Stimulated activated CD8-positive, alpha-beta memory T cell treated with anti-CD3 and anti-CD28 coated beads, Interleukin-15, amount 100 ng/mL, for 4 hours (primary cell): ENCODE measurements around the gene PPM1H.
A peak's percentile ranks its signal among the peaks of the same experiment; 100 is the strongest.

Source experiments
- DNase-seq, 2 donors: peaks; one replicate each; pipeline ENCODE4 v3.0.0-alpha.2; 2020; ENCODE audit warnings: low read depth in 2 of 2

PPM1H gene

DNA sequence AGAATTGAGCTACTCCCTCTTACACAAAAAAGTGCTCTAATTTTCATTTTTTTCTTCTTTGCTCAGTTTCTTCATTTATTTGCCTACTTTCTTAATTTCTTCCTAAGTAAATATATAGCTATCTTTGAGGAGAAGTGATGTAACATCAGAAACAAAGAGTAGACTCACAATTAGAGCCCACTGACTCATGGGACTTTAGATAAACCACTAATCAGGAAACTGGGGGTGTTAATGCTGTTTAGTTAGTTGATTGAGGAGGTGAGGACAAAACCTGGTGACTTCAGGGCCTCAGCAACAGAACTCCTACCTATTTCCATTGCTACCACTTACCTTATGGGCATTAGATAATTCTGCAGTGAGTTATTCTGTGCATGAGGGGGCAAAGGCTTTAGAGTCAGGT lies 316.6 kb downstream of the PPM1H start:
- no peak for DNase-seq

GRCh38 chr12:62613081-62613480 lies 321.9 kb downstream of the PPM1H start:
- no peak for DNase-seq

- DNase-seq, result no peak
Observed at GRCh38 chr12:62606654-62607053, 328.3 kb downstream of the PPM1H start.

DNA sequence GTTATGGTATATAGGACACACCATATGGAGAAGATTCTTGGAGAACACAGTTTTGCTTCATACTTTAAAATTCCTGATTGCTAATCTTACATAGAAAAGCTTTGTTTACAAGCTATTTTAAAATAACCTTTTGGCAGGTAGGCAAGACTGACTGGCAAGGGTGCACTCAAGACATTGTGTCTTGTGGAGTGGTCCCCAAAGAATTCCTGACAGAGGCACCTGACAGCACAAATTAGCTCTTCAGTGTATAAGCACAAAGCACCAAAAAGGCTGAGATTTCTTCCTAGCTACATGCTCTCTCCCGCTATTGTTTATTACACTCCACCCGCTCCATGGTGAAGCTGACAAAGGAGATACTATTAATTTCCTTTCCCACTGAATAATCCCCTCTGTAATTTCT lies 329.0 kb downstream of the PPM1H start:
- no peak for DNase-seq

GRCh38 chr12:62604871-62605270 lies 330.1 kb downstream of the PPM1H start:
- no peak for DNase-seq

DNA sequence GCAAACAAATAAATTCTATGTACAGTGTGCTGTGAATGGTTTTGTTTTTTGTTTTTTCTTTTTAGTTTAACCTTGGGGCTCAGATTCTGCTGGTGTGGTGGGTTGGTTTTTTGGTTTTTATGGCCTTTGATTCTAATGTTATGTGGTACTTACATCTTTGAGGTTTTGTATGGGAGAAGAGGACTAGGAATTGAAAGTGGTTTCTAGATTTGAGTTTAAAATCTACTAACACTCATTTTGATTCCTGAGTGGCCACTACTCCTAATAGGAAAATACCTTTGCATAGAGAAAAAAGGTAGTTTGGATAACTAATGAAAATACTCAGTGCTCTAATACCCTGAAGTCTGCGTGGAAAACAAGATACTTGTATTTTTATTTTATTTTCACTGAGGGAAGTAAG lies 330.6 kb downstream of the PPM1H start:
- no peak for DNase-seq

GRCh38 chr12:62603811-62604098 lies 331.2 kb downstream of the PPM1H start:
- no peak for DNase-seq

DNA sequence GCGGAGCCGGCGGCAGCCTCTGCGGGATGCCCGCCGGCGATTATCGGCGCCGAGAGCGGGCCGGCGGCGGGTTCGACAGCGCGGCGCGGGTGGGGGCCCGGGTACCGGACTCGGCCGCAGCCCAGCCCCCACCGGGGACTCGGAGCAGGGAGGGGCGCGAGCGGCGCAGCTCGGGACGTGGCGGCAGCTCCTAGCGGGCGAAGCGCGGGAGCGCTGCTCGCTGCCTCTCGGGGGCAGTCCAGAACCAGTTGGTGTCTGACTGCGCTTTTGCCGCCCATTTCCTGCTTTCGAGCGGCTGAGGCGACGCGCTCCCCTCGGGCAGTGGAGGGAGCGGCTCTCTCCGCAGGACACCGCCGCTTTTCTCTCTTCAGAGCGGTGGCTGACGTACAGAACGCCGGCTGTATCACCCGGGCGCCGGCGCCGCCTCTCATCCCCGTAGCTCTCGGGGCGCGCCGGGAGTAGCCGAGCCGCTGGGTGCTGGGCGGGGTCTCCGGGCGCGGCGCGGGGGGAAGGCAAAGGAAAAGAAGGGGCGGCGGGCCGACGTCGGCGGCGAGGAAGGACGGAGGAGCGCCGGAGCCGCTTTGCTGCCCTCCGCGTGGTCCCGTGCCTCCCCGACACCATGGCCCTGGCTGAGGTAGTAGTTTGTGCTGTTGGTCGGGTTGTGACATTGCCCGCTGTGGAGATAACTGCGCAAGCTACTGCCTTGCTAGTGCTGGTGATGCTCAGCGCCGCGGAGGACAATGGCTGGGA lies 331.7 kb downstream of the PPM1H start:
- peak; percentile 50 to 70 for DNase-seq

DNA sequence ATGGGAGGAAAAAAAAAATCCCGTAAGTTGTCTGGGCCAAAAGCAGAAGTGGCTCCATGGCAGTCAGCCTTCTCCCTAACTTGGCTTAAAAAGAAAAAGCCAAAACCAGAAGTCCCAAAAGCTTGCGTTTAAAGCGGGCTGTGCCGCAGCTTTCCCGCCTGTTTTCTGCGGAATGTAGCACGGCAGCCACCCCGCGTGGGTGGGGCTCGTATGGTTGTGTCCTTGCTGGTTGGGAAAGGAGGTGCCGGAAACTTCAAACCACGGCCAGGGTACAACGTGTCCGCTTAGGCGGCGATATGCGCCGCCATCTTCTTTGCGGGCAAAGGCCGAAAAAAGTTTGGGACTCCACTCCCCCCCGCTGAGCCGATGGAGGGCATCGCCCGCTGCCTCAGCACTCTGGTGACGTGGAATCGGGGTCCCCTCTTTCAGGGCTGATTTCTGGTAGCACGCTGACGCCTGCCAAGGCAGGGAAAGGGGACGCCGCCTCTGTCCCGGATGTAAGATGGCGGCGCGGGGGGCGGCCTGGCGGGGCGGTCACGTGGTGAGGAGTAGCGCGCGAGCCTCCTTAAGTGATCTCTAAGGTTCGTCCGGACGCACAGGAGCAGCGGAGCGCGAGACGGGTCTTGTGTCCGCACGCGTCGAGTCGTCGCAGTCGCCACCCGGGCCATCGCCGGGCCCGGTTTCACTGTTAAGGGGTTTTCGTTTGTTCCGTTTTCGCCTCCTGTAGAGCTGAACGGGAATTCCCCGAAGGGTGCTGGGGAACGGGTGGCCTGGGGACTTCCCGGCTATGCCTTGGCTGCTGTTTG lies 332.5 kb downstream of the PPM1H start:
- DNase-seq, result peak; percentile 77 to 82

DNA sequence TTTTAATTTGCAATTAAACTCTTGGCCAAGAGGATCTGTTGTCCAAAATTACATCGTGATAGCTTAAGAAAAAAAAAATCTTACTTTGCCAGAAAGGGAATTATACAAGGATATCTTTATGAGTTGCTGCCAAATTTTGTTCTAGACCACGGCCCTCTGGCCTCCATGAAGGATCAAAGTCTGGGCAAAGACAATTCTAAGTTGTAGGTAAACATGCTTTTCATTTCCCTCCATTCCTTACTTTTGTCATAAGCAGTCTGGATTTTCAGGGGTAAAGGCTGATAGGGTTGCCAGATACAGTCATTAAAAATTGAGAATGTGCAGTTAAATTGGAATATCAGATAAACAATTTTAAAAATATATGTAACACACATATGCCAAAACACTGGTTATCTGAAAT lies 333.2 kb downstream of the PPM1H start:
- no peak for DNase-seq

DNA sequence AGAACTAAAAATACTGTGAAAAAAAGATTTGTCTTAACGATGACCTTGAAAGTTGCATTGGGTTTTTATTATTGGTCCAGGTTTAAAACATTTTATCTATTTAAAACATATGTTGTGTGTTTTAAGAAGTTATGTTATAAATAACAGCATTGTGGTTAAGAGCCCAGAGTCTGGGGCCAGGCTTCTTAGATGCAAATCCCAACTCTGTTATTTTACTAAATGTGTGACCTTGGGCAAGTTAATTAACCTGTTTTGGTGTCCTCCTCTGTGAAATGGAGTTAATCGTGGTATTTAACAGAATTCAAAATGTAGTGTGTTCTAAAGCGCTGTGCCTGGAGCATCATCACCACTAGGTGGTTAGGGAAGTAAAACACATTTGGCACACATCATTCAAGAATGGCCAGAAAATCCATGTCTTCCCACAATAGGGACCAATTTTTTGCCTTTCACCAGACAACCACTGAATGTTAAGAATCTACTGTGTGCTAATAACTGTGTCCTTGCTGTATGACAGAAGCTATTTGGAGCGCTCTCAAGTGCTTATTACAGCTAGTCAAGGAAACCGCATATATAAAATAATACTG lies 335.0 kb downstream of the PPM1H start:
- DNase-seq, result no peak

GRCh38 chr12:62598846-62599245 lies 336.1 kb downstream of the PPM1H start:
- no peak for DNase-seq

GRCh38 chr12:62597253-62597652 lies 337.7 kb downstream of the PPM1H start:
- DNase-seq, result no peak
